ENCODE data around the gene ALDH6A1. TPM values are rescaled to one million over a fixed set of nuclear protein-coding genes. Genes with fewer than 3 reads are reported as not detected.

ALDH6A1 gene
- polyA plus RNA-seq, 4 donors, result 92.8 to 134 (median 101) TPM

Other genes with a start within 250 kb of the ALDH6A1 start
- 10 to 100 TPM; 23.1 to 34.0 (median 30.2) TPM for gene PTGR2, start 232.6 kb downstream of the ALDH6A1 start, polyA plus RNA-seq (ENCODE audit: insufficient read length in 4 of 4)
- 10 to 100 TPM; 51.7 to 62.0 (median 58.1) TPM for gene ZNF410, start 197.6 kb downstream of the ALDH6A1 start, polyA plus RNA-seq (ENCODE audit: insufficient read length in 4 of 4)
- gene FAM161B, start 134.4 kb downstream of the ALDH6A1 start, polyA plus RNA-seq (ENCODE audit: insufficient read length in 4 of 4), result 10 to 100 TPM; 12.8 to 15.8 (median 14.1) TPM
- gene COQ6, start 134.2 kb downstream of the ALDH6A1 start, polyA plus RNA-seq (ENCODE audit: insufficient read length in 4 of 4), result 10 to 100 TPM; 28.1 to 30.2 (median 29.9) TPM
- gene ENTPD5, start 65.2 kb downstream of the ALDH6A1 start, polyA plus RNA-seq (ENCODE audit: insufficient read length in 4 of 4), result 10 to 100 TPM; 42.9 to 56.7 (median 53.2) TPM
- 10 to 100 TPM; 12.9 to 19.3 (median 16.2) TPM for gene BBOF1, start 65.1 kb downstream of the ALDH6A1 start, polyA plus RNA-seq (ENCODE audit: insufficient read length in 4 of 4)
- 10 to 100 TPM; 16.6 to 19.4 (median 19.4) TPM for gene LIN52, start 503 bp upstream of the ALDH6A1 start, polyA plus RNA-seq (ENCODE audit: insufficient read length in 4 of 4)
- under 1 TPM; 0.06 to 0.10 (median 0.07) TPM for gene VSX2, start 155.0 kb upstream of the ALDH6A1 start, polyA plus RNA-seq (ENCODE audit: insufficient read length in 4 of 4)
- 100 to 1,000 TPM in 1 of 4 donors, 10 to 100 TPM in 3; 89.2 to 102 (median 94.6) TPM for gene ABCD4, start 218.5 kb upstream of the ALDH6A1 start, polyA plus RNA-seq (ENCODE audit: insufficient read length in 4 of 4)

Measured in right renal pelvis (tissue), 4 donors.